Measurements from ENCODE around the gene IMMP2L.

GRCh38 chr7:110724811-110725210 lies 837.5 kb downstream of the IMMP2L start:
- no peak for TF ChIP-seq CTCF (IDR thresholded peaks at IDR 0.05)
- TF ChIP-seq POLR2AphosphoS5 (IDR thresholded peaks at IDR 0.05; ENCODE audit: low read depth, low read length) = no peak
- TF ChIP-seq REST (IDR thresholded peaks at IDR 0.05; ENCODE audit: insufficient read depth in 1 of 2, low read depth in 2 of 2, low read length in 1 of 2) = no peak
